HG02943 (cell line): ENCODE measurements around the gene AQP3.
"Not testable (repeated sequence)": the region's sequence is repeated elsewhere in the genome, so short reads cannot be mapped to it uniquely, and the experiment has no call there.

Experiments
- ATAC-seq: cut with Tn5 transposase; IDR thresholded peaks from one replicate; pipeline ENCODE4 v1.9.1; 2021; ENCODE audit warnings: mild to moderate bottlenecking, low read depth, moderate library complexity; ENCODE audit not compliant: unreplicated experiment

AQP3 gene

DNA sequence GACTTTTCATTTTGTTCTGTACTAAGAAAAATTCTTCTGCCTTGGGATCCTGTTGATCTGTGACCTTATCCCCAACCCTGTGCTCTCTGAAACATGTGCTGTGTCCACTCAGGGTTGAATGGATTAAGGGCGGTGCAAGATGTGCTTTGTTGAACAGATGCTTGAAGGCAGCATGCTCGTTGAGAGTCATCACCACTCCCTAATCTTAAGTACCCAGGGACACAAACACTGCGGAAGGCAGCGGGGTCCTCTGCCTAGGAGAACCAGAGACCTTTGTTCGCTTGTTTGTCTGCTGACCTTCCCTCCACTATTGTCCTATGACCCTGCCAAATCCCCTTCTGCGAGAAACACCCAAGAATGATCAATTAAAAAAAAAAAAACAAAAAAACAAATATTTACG is 23.4 kb downstream of the AQP3 start:
- ATAC-seq = not testable (repeated sequence)

DNA sequence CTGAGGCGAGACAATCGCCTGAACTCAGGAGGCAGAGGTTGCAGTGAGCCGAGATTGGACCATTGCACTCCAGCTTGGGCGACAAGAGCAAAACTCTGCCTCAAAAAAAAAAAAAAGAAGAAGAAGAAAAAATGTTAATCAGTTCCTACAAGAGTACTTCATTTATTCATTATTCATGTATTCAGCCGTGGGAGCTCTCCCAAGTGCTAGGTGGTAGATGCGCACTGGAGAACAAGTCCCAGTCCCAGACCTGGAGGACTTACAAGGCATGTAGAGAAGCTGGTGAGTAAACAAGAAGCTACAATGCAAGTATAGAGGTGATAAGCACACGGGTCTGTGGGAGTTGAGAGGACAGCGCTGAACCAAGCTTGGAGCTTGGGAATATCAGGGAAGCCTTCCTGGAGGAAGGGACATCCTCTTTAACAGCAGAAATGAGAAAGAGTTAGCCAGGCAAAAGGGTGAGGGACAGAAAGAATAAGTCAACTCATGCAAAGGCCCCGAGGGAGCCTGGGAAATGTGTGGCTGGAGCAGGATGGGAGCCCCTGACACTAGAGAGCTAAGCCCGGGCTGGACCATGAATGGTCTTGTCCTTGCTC is 27.6 kb downstream of the AQP3 start:
- ATAC-seq = no peak

DNA sequence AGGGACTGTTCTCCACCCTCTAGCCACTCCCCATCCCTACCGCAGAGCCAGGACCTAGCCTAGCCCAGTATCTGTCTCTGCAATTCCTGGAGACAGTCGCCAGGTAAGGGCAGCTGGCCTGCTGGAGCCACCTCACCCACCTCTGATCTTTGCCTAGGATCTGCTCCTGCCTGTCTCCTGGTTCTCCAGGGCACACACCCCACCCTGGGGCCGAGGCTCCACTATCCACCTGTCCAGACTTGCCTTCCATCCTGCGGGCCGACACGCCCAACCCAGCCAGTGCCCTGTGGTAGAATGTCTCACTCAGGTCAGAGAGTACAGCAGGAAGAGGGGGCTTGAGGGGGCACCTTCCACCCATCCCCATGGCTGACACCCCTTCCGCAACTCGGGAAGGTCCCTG is 29.3 kb downstream of the AQP3 start:
- ATAC-seq = no peak

DNA sequence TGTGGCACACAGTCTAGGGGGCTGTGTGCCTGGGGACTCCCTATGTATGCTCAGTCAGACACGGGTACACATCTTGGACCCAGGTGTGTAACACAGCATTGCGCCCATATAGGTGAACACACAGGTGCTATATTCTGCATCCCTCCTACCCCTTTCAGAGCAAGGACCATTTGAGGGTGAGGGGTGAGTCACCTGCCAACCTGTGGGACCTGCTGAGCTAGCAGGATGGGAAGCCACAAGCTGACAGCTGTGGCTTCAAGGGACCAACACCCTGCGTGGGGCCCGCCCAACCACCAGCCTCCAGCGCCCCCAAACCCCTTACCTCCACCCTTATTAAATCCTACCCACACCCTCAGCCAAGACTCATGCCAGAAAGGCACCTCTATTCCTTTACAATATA is 30.4 kb downstream of the AQP3 start:
- no peak for ATAC-seq

DNA sequence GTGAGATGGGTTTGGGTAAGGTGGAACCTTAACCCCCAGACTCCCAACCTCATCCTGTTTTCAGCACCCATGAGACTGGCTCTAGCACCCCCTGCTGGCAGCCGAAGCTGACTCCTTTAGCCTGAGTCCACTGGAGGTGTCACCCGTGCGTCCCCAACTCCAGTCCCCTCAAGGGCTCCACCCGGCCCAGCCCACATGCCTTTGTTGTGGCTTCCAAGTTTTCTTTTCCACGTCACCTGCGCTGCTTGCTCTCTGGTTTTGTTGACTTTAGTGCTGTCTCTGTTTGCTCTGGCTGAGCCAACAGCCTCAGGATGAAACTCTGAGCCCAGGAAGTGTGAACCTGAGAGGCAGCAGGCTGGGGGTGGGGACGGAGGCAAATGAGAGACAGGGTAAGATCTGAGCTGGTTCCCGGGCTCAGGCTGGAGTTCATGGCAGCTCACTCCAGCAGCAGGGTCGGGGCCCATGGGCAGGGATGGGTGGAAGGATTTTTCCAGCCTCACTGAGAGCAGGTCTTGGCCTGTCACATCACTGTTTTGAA is 31.8 kb downstream of the AQP3 start:
- ATAC-seq = no peak

DNA sequence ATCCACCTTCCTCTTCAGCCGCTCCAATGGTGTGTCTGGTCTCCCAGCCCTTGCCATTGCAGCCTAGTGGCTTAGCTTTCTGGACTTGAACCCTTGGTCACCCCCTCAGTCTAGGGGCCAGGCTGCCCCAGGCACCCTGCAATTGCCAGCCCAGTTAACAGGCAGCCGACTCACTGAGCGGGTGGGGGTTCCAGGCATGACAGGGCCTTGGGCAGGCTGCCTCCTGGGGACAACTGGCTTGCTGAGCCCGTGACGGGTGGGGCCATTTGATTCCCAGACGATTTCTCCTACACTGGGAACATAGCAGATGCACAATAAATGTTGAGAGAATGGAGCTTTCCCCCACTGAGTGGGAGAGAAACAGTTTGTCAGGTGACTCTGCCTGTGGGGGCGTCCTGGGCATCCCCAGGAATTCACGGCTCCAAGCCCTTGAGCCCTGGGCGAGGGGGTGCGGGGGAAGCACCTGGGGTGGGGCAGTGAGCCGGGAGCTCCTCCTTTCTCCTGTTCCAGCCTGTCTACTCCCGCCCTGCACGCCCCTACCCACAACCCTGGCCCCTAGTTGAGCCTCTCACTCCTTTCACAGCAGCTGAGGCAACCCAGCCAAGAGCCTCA is 32.4 kb downstream of the AQP3 start:
- no peak for ATAC-seq

DNA sequence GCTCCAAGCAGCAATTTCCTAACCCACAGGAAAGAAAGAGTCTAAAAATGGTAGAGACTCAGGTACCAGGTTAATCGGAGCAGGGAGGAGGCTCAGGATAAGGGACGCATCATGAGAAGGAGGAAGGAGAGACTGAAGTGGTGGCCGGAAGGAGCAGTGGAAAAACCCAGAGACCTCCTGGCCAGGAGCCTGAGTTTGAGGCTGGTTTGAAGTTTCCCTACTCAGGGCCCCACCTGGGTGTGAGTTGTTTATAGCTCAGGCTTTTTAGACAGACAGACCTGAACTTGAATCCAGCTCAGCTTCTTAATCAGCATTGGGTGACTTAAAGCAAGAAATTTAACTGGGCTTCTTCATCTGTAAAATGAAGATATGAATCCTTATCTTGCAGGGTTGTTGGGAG is 33.1 kb downstream of the AQP3 start:
- ATAC-seq = no peak

DNA sequence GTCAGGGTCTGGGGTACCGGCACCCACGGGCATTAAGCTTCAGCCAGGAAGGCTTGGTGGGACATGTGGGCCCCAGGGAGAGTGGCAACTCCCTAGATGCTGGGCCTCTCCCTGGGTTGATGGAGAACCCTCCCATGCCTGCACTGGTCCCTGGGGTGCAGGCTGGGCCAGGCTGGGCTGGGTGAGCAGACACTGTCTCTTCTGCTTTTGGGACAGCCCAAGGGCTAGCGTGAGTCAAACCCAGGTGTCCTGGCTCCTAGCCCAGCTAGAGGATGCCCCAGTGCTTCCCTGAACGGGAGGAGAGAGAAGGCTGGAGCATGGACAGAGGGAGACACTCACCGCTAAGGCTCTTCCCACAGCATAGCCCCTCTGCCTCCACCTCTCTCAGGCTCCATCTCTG is 39.3 kb downstream of the AQP3 start:
- no peak for ATAC-seq

DNA sequence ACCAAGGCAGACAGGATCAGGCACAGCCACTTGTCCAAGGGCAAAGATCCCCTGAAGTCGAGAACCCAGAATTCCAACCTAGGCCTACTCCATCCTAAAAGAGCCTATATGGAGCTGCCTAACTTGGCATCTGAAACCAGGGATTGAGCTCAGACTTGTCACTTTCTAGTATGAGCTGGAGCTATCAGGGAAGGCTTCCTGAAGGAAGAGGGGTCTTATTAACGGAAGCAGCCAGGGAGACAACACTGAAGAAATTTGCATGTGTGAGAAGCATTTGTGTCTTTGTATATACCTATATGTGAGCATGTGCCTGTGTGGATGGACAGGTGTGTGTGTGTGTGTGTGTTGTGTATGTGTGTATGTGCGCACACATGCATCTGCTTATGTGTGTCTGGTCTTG is 40.3 kb downstream of the AQP3 start:
- no peak for ATAC-seq

DNA sequence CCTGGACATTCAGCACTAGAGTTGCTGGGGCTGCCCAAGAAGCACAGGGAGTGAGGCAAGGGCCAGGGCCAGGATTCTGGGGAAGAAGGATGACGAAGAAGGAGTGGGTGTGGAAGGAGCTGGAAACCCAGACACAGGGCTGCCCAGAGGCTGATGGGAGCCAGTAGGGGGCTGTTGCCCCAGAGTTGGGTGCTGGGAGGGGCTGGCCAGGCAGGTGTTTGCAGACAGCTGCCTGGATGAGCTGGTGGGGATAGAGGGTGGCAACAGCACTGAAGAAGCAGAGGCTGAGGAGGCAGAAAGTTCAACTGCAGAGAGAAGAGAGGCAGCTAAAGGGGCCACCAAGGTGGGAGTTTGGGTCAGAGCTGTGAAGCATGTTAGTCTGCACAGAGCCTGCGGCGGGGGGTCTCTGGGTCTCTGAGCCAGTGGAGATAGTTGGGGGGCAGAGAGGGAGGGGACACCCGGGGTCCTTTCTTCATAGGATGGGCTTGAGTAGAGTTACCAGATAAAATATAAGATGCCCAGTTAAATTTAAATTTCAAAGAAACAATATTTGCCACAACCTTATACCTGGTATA is 42.5 kb downstream of the AQP3 start:
- ATAC-seq = no peak

DNA sequence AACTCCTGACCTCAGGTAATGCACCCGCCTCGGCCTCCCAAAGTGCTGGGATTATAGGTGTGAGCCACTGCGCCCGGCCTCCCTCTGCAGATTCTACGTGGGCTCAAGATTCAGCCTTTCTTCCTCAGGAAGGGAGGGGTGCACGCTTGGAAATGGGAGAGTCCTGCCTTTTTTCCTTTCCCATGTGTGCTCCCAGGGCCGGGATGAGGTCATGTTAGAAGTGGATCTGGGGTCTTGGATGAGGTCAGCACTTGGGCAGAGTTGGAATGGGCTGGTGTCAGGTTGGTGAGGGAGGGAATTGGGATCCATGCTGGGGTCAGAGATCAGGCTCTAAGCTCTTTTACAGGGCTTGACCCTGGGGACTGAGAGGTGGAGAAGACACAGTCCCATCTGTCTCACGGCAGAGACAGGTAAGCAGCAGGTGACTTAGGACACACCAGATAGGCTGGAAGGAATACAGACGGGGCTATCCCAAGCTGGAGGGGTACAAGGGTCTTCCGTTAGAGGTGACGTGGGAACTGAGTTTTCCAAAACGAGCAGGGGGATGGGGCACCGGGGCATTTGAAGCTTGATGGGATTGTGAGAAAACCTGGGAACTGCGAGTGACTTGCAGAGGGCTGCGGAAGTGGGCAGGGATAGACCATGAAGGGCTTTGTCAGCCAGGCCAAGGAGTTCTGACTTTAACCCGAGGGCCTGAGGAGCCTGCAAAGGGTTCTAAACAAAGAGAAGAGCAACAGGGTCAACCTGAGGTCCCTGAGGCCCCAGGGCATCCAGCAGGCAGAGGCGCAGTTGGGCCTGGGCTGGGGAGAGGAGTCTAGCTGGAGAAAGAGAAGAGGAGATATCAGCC is 43.2 kb downstream of the AQP3 start:
- no peak for ATAC-seq

DNA sequence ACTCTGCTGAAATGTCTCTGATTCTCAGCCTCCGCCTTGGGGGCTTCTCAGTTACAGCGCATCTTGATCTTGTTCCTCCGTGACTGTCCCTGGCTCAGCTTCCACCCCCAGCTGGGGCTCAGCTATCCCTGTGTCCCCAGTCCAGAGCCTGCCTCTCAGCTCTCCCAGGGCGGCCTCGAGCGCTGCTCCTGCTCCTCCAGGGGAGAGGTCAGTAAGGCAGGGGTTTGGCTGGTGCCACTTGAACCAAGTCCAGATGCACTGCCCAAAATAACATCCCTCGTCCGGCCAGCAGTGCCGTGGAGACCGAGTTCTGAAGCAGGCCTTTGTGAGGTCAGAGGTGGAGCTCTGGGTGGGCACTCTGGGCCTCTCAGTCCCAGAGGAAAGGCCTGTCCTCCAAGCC is 45.0 kb downstream of the AQP3 start, which contains the start of gene AQP7:
Gene AQP7 (minus strand): TSS at position 198 of the 400 bp plus-strand sequence. CDS start 1,306 bp downstream, outside the sequence.
- not testable (repeated sequence) for ATAC-seq

DNA sequence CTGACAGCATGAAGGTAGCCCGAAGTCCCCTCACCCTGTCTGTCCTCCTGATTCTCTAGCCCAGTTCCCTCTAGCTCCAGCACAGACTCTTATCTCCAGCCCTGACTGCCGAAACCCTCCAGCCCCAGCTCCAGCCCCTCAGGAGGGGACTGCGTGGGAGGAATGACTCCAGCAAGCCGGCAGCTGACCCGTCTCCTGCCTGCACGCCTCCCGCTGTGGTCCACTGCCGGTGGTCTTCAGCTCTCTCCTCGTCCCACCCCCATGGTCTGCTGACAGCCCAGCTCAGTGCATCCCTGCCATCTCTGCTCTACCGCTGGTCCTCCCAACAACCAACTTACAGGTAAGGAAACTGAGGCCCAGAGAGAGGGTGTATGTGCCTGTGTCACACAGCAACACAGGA is 45.6 kb downstream of the AQP3 start:
- not testable (repeated sequence) for ATAC-seq

DNA sequence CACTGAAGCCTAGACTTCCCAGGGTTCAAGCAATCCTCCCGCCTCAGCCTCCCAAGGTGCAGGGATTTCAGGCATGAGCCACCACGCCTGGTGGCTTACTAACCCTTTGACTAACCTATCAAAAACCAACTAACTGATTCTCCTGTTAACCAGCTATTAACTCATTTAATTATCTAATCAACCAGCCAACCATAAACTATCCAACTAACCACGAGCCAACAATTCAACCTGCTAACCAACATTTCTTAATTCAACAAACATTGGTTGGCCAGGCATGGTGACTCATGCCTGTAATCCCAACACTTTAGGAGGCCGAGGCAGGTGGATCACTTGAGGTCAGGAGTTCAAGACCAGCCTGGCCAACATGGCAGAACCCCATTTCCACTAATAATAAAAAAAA is 48.3 kb downstream of the AQP3 start:
- not testable (repeated sequence) for ATAC-seq

DNA sequence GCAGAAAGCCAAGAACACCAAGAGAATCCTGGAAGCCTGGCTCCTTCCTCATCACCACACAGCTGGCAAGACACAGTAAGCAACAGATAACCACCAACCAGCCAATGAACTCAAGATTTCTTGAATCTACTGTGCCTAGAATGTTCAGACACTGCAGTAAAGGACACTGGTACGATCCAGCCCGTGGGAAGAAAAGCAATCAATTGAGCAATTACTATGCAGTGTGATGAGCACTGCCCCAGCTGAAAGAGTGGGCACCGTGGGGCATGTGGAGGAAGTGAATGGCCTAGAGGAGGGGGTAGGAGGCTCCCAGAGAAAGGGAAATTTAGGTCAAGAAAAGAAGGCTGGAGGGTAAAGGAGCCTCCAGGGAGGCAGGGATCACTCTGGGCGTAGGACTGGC is 49.6 kb downstream of the AQP3 start:
- ATAC-seq = not testable (repeated sequence)

DNA sequence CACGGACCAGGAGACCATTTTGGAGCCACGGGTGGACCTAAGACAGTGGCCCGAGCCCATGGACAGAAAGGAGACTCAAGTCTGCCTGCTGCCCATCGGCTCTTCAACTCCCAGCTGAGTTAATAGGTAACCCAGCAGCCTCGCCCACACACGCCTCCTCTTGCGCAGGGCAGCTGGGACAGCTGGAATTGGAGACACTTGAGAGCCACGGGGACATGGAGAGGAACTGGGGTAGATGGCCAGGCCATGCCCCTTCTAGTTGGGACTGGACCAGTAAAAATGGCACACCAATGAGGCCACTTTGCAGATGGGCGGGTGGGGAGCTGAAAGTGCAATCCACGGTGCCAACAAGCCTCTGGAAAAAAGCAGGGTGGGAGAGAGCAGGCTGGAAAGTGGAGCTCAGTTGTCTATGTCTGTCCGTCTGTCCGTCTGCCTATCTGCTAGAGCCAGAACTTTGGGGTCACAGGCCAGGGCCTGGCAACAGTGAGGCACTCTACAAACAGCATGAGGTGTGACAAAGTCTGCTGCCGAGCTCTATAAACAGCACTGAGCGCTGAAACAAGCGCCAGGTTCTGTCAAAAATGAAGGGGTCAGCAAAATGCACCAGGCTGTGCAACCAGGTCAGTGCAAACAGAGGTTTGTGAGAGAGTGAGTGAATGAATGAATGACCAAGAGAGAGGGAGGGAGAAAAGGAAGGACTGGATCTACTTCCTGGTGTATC is 52.1 kb downstream of the AQP3 start:
- ATAC-seq = not testable (repeated sequence)

DNA sequence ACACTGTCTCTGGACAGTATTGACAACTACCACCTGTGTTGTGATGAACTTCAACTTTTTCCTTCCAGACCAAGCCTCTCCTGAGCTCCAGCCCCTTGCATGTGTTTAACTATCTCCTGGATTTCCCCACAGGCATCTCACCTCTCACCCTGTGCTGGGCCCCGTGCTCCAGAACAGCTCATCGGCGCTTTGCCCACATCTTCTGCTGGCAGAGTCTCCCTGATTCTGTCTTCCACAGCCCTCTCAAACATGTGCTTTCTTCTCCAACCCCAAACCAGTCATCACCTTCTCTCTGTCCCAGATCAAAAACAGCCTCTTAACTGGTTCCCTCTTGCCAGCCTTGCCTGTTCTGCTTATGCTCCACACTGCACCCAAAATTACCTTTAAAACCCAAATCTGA is 53.4 kb downstream of the AQP3 start:
- not testable (repeated sequence) for ATAC-seq

DNA sequence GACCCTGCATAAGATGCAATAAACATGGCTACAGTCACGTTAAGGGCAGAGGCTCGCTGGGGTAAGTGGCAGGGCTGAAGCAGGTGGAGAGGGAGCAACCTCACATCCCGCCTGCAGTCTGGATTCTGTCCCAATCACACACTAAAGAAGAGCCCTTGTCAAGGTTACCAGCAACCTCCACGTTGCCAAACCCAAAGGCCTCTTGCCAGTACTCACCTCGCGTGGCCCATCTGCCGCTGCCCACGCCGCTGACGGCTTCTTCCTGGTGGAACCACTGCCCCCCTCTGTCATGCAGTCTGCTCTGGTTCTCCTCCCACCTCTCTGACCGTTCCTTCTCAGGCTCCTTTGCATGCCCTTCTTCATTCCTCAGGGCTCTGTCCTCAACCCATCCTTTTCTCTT is 53.8 kb downstream of the AQP3 start:
- no peak for ATAC-seq

DNA sequence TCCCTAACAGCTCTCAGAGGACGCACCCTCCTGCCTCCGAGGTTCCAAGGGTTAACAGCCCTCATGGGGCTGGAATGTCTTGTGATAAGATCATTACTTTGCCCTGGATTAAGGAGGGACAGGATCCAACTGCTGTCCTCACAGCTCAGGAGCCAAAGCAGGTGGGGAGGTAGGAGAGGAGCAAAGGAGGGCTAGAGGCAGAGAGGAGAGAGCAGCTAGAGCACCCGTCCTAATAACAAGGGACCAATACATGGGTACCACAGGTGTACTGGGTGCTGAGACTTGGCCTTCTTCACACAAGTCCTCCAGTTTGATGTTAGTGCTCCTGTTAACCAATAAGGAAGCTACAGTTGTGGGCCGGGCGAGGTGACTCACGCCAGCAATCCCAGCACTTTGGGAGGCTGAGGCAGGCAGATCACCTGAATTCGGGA is 54.8 kb downstream of the AQP3 start:
- not testable (repeated sequence) for ATAC-seq
